Tibial nerve (tissue), 3 donors: ENCODE results near the gene ADAT1.

Experiments
- CTCF ChIP-seq, 5 experiments: fragments of 200-600 bp in 3 of 5; fragments of 450-650 bp in 2 of 5; sonication (generic) in 3 of 5; IDR thresholded peaks; one replicate each; pipeline ENCODE4 v1.5.1; 2016 to 2019; ENCODE audit warnings: antibody characterized with exemption in 5 of 5, mild to moderate bottlenecking in 3 of 5, moderate library complexity in 2 of 5
- POLR2A ChIP-seq, 2 donors: fragments of 450-650 bp; IDR thresholded peaks; one replicate each; pipeline ENCODE4 v1.6.1; 2017; ENCODE audit warnings: antibody characterized with exemption in 2 of 2, mild to moderate bottlenecking in 2 of 2, moderate library complexity in 2 of 2

GRCh38 chr16:75589306-75589705, 33.8 kb downstream of the ADAT1 start:
- TF ChIP-seq CTCF (IDR thresholded peaks at IDR 0.05) (no peak), POLR2A (IDR thresholded peaks at IDR 0.05) (no peak)
